Adrenal gland (tissue), 5 donors: ENCODE measurements around the gene UCN.

ENCODE experiments used
- POLR2A ChIP-seq, 2 donors: fragments of 450-650 bp; IDR thresholded peaks; one replicate each; pipeline ENCODE4 v1.6.1; 2017; ENCODE audit warnings: antibody characterized with exemption in 2 of 2, mild to moderate bottlenecking in 2 of 2, moderate library complexity in 1 of 2
- TF ChIP-seq, protein P1 (sequence below), 6 experiments: fragments of 450-650 bp in 4 of 6; fragments of 200-600 bp in 2 of 6; sonication (generic) in 1 of 6; IDR thresholded peaks; 1 replicate in 5 of 6; 2 replicates in 1 of 6; pipeline versions ENCODE4 v1.5.1 to v1.8.0; 2016 to 2021; ENCODE audit warnings: antibody characterized with exemption in 6 of 6, mild to moderate bottlenecking in 2 of 6, moderate library complexity in 1 of 6
- donor health status: DM: no; HTN: no; CAD: no.

DNA sequence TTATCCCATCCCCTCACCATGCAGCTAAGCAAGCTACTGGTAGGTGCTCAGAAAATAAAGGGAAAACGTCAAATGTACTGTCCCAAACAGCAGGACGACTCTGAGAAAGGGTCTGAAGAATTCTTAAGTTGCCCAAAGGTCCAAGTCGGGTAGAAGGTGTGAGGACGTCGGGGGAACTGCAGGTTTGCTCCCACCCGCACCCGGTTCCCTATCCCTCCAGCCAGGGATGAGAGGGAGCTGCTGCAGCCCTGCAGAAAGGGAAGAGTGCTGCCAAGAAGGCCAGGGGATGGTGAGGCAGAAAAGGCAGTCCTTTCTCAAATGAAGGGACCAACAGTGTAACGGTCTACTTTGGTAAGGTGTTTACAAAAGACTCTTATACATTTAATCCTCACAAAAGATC, 6.9 kb upstream of the UCN start:
- TF ChIP-seq, protein P1, sequence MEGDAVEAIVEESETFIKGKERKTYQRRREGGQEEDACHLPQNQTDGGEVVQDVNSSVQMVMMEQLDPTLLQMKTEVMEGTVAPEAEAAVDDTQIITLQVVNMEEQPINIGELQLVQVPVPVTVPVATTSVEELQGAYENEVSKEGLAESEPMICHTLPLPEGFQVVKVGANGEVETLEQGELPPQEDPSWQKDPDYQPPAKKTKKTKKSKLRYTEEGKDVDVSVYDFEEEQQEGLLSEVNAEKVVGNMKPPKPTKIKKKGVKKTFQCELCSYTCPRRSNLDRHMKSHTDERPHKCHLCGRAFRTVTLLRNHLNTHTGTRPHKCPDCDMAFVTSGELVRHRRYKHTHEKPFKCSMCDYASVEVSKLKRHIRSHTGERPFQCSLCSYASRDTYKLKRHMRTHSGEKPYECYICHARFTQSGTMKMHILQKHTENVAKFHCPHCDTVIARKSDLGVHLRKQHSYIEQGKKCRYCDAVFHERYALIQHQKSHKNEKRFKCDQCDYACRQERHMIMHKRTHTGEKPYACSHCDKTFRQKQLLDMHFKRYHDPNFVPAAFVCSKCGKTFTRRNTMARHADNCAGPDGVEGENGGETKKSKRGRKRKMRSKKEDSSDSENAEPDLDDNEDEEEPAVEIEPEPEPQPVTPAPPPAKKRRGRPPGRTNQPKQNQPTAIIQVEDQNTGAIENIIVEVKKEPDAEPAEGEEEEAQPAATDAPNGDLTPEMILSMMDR (IDR thresholded peaks at IDR 0.05): no peak
- no peak for TF ChIP-seq POLR2A (IDR thresholded peaks at IDR 0.05)
